HCT116 (cell line): ENCODE measurements around the gene CYREN. TPM values are rescaled to one million over a fixed set of nuclear protein-coding genes. Genes with fewer than 3 reads are reported as not detected.

Experiments used
- ATAC-seq: fragments of 200-7000 bp; cut with Tn5 transposase; 2 replicates; pipeline ENCODE4 v1.9.1; 2020; ENCODE audit warnings: mild to moderate bottlenecking, moderate library complexity
- BruUV-seq: library from RNA; stranded (reverse); fragments of 400-500 nt; replicated peaks from 2 replicates; lab custom pipeline; 2021; lab: Mats Ljungman, UMichigan
- CTCF ChIA-PET: fragments of 300-600 bp; sonication (Branson Sonifier 250); formaldehyde crosslinking; loops from one replicate; lab custom pipeline; 2021; ENCODE audit warnings: antibody characterized with exemption; lab: Charles Lee
- POLR2A ChIA-PET: fragments of 300-600, 350-600 bp; sonication (Branson Sonifier 250); formaldehyde crosslinking; loops from one replicate; lab custom pipeline; 2021; ENCODE audit warnings: antibody characterized with exemption; lab: Charles Lee
- RAD21 ChIA-PET, 2 experiments: fragments of 300-600 bp; sonication (Branson Sonifier 250); formaldehyde crosslinking; loops; one replicate each; lab custom pipeline; 2023; ENCODE audit warnings: low total read pairs in 2 of 2; ENCODE audit not compliant: uncharacterized antibody in 2 of 2, unreplicated experiment in 2 of 2, low non-redundant PET in 1 of 2; lab: Charles Lee
- DNase-seq: peaks from one replicate; pipeline ENCODE4 v3.0.0-alpha.2; 2010; ENCODE audit warnings: low read depth, low spot score
- H2AFZ ChIP-seq: fragments of 200-600 bp; shearing (Covaris generic), sonication (generic); 2 replicates; pipeline ENCODE4 v1.6.1; 2017; ENCODE audit warnings: low read depth, mixed run types, mixed read lengths, antibody characterized with exemption, low read length; ENCODE audit not compliant: poor library complexity, severe bottlenecking
- H3K27ac ChIP-seq: 2 replicates; pipeline ENCODE4 v1.5.1; 2012; ENCODE audit warnings: low read depth, low read length
- H3K27me3 ChIP-seq: fragments of 200-600 bp; sonication (generic); 2 replicates; pipeline ENCODE4 v1.6.1; 2016; ENCODE audit warnings: mixed run types, low read length, mixed read lengths; ENCODE audit not compliant: insufficient read depth
- H3K36me3 ChIP-seq, 2 experiments: fragments of 200-500 bp in 1 of 2; fragments of 200-600 bp in 1 of 2; sonication (Bioruptor generic) in 1 of 2; sonication (generic) in 1 of 2; 2 replicates each; pipeline versions ENCODE4 v1.5.1 to v1.6.1; 2014 to 2016; ENCODE audit warnings: low read length in 2 of 2, inconsistent platforms in 1 of 2, mixed read lengths in 1 of 2, mixed run types in 1 of 2; ENCODE audit not compliant: insufficient read depth in 2 of 2, control insufficient read depth in 1 of 2
- H3K4me1 ChIP-seq, 2 experiments: fragments of 200-600 bp in 1 of 2; sonication (generic) in 1 of 2; 2 replicates each; pipeline versions ENCODE4 v1.5.1 to v1.6.1; 2012 to 2017; ENCODE audit warnings: low read length in 2 of 2, inconsistent platforms in 1 of 2, mild to moderate bottlenecking in 1 of 2, mixed read lengths in 1 of 2, mixed run types in 1 of 2, moderate library complexity in 1 of 2; ENCODE audit not compliant: insufficient read depth in 2 of 2, control insufficient read depth in 1 of 2
- H3K4me2 ChIP-seq: fragments of 200-600 bp; sonication (generic); 2 replicates; pipeline ENCODE4 v1.6.1; 2017; ENCODE audit warnings: mixed run types, low read length, mixed read lengths
- H3K4me3 ChIP-seq, 2 experiments: fragments of 200-600 bp in 1 of 2; sonication (generic) in 1 of 2; replicated peaks in 1 of 2; 2 replicates each; pipeline ENCODE4 v1.5.1; 2011 to 2016; ENCODE audit warnings: low read length in 2 of 2, control low read depth in 1 of 2, low read depth in 1 of 2, mild to moderate bottlenecking in 1 of 2, mixed read lengths in 1 of 2, mixed run types in 1 of 2
- H3K79me2 ChIP-seq: fragments of 200-600 bp; sonication (generic); 2 replicates; pipeline ENCODE4 v1.6.1; 2017; ENCODE audit warnings: mild to moderate bottlenecking, mixed run types, low read length, moderate library complexity, mixed read lengths; ENCODE audit not compliant: insufficient read depth
- H3K9ac ChIP-seq: fragments of 200-600 bp; sonication (generic); 2 replicates; pipeline ENCODE4 v1.6.1; 2016; ENCODE audit warnings: low read length, mixed read lengths
- H3K9me2 ChIP-seq: fragments of 200-600 bp; sonication (generic), shearing (Covaris generic); 2 replicates; pipeline ENCODE4 v1.6.1; 2017; ENCODE audit warnings: mixed run types, mild to moderate bottlenecking, moderate library complexity; ENCODE audit not compliant: insufficient read depth
- H3K9me3 ChIP-seq, 2 experiments: fragments of 200-500 bp in 1 of 2; fragments of 200-600 bp in 1 of 2; sonication (Bioruptor generic) in 1 of 2; sonication (generic) in 1 of 2; 2 replicates each; pipeline ENCODE4 v1.6.1; 2014 to 2017; ENCODE audit warnings: low read length in 2 of 2, mixed read lengths in 2 of 2, inconsistent platforms in 1 of 2, low read depth in 1 of 2, mild to moderate bottlenecking in 1 of 2, mixed run types in 1 of 2, moderate library complexity in 1 of 2; ENCODE audit not compliant: control insufficient read depth in 1 of 2, insufficient read depth in 1 of 2
- H4K20me1 ChIP-seq: fragments of 200-600 bp; sonication (generic), shearing (Covaris generic); 2 replicates; pipeline ENCODE4 v1.6.1; 2017; ENCODE audit warnings: mixed run types, mild to moderate bottlenecking, moderate library complexity; ENCODE audit not compliant: insufficient read depth
- ATF3 ChIP-seq: IDR thresholded peaks from 2 replicates; pipeline ENCODE4 v1.6.1; 2012
- CBX3 ChIP-seq: IDR thresholded peaks from 2 replicates; pipeline ENCODE4 v1.6.1; 2012; ENCODE audit warnings: low read depth
- CEBPB ChIP-seq: IDR thresholded peaks from 2 replicates; pipeline ENCODE4 v1.6.1; 2012; ENCODE audit warnings: low read depth
- CTCF ChIP-seq, 3 experiments: fragments of 200-600 bp in 1 of 3; sonication (generic) in 1 of 3; IDR thresholded peaks in 2 of 3; conservative IDR thresholded peaks in 1 of 3; 2 replicates each; pipeline ENCODE4 v1.5.1; 2012 to 2017; ENCODE audit warnings: low read depth in 2 of 3, low read length in 2 of 3, antibody characterized with exemption in 1 of 3, borderline replicate concordance in 1 of 3, control low read depth in 1 of 3, mild to moderate bottlenecking in 1 of 3, mixed read lengths in 1 of 3, mixed run types in 1 of 3, moderate library complexity in 1 of 3; ENCODE audit not compliant: insufficient read depth in 1 of 3
- EGR1 ChIP-seq: IDR thresholded peaks from 2 replicates; pipeline ENCODE4 v1.6.1; 2012; ENCODE audit warnings: low read depth
- ELF1 ChIP-seq: IDR thresholded peaks from 2 replicates; pipeline ENCODE4 v1.6.1; 2012; ENCODE audit warnings: low read depth, borderline replicate concordance
- EZH2 ChIP-seq: fragments of 200-600 bp; sonication (generic); IDR thresholded peaks from 2 replicates; pipeline ENCODE4 v1.6.1; 2017; ENCODE audit warnings: antibody characterized with exemption, mixed run types
- EZH2phosphoT487 ChIP-seq: fragments of 200-600 bp; IDR thresholded peaks from 2 replicates; pipeline ENCODE4 v1.6.1; 2018; ENCODE audit warnings: antibody characterized with exemption, borderline replicate concordance
- JUND ChIP-seq: IDR thresholded peaks from 2 replicates; pipeline ENCODE4 v1.6.1; 2012
- MAX ChIP-seq: IDR thresholded peaks from 2 replicates; pipeline ENCODE4 v1.6.1; 2012
- POLR2A ChIP-seq: IDR thresholded peaks from 2 replicates; pipeline ENCODE4 v1.7.0; 2011; ENCODE audit warnings: borderline replicate concordance; ENCODE audit not compliant: insufficient read depth, insufficient read length; ENCODE audit errors: extremely low read depth
- POLR2AphosphoS5 ChIP-seq: IDR thresholded peaks from 2 replicates; pipeline ENCODE4 v1.6.1; 2011; ENCODE audit warnings: mild to moderate bottlenecking, low read depth, low read length, moderate library complexity
- RAD21 ChIP-seq: IDR thresholded peaks from 2 replicates; pipeline ENCODE4 v1.6.1; 2012; ENCODE audit warnings: low read depth, mild to moderate bottlenecking
- SIN3A ChIP-seq: IDR thresholded peaks from 2 replicates; pipeline ENCODE4 v1.6.1; 2012; ENCODE audit warnings: low read depth
- SP1 ChIP-seq: IDR thresholded peaks from 2 replicates; pipeline ENCODE4 v1.6.1; 2012; ENCODE audit warnings: low read depth
- SRF ChIP-seq: IDR thresholded peaks from 2 replicates; pipeline ENCODE4 v1.6.1; 2012; ENCODE audit warnings: low read depth
- TCF7L2 ChIP-seq: IDR thresholded peaks from 2 replicates; pipeline ENCODE4 v1.7.0; 2011; ENCODE audit warnings: borderline replicate concordance, inconsistent platforms; ENCODE audit not compliant: insufficient read depth, insufficient read length; ENCODE audit errors: extremely low read depth
- YY1 ChIP-seq: IDR thresholded peaks from 2 replicates; pipeline ENCODE4 v1.6.1; 2011; ENCODE audit warnings: low read length, low read depth, moderate library complexity, mild to moderate bottlenecking; ENCODE audit not compliant: insufficient replicate concordance; ENCODE audit errors: extremely low read depth
- ZFX ChIP-seq: fragments of 450-650 bp; IDR thresholded peaks from 2 replicates; pipeline ENCODE4 v1.6.1; 2017
- ZNF274 ChIP-seq: fragments of 200-500 bp; sonication (Bioruptor generic); IDR thresholded peaks from 2 replicates; pipeline ENCODE4 v1.6.1; 2014; ENCODE audit warnings: mild to moderate bottlenecking, low read depth, low read length, inconsistent platforms
- intact Hi-C: fragments of 100-400 bp; cut with micrococcal nuclease; formaldehyde crosslinking; loops from 2 replicates; pipeline ENCODE4 v1.10.0; 2022
- total RNA-seq: library from RNA; stranded (reverse); gene quantifications from one replicate; pipeline ENCODE4 v1.2.1, GENCODE V29; 2021; ENCODE audit not compliant: unreplicated experiment

The CYREN gene
- total RNA-seq, 1 experiment from 2014 or later = 54.5 TPM

- RAD21 ChIA-PET = interaction anchor here in 1 of 2 experiments (1.3 kb wide), 1 partner anchor 183 kb away, joined by 3 read pairs; the partner anchor contains the start of gene AGBL3
- DNase-seq (peak; percentile 68), ATAC-seq (peak; percentile 70)
- H3K4me3 ChIP-seq = peak overlapping the region; percentile 81 to 83
- no peaks in the 10 kb centered on the region for H3K27me3 ChIP-seq
- intact Hi-C loops = loop anchor here (1.0 to 10.0 kb wide), 3 partner anchors 183 to 475 kb away; partner anchors contain the start of gene AGBL3
- H4K20me1 ChIP-seq = peaks cover 3% of the 10 kb centered on the region; the same call in 1 of the 2 replicates
- peak overlapping the region; percentile 93 for H3K9ac ChIP-seq
- H2AFZ ChIP-seq = no peak overlapping the region
- TSS peak; percentile 69 for BruUV-seq
- CTCF ChIA-PET = interaction anchor here (0.6 to 1.9 kb wide), 13 partner anchors 8 to 537 kb away, joined by 3 to 25 read pairs (median 3); partner anchors contain the start of gene AGBL3
- H3K4me2 ChIP-seq = peak overlapping the region; percentile 98
- H3K79me2 ChIP-seq = peaks cover 29% of the 10 kb centered on the region
- peak overlapping the region; percentile 92 for H3K27ac ChIP-seq
- H3K9me2 ChIP-seq = no peaks in the 10 kb centered on the region
- POLR2A ChIA-PET = interaction anchor here (1.0 to 1.5 kb wide), 3 partner anchors 9 to 184 kb away, joined by 3 to 12 read pairs (median 4); partner anchors contain the start of gene AGBL3
- peaks cover 0 to 18% of the 10 kb centered on the region in 2 experiments; a peak in 2 of 4 replicates for H3K4me1 ChIP-seq
- peaks cover 7 to 36% of the 10 kb centered on the region in 2 experiments; a peak in 2 of 4 replicates for H3K36me3 ChIP-seq
- H3K9me3 ChIP-seq = no peaks in the 10 kb centered on the region
- no peak for TF ChIP-seq EZH2phosphoT487
- TF ChIP-seq POLR2AphosphoS5 = peak; percentile 59
- no peak for TF ChIP-seq YY1
- TF ChIP-seq EZH2 = no peak
- TF ChIP-seq CTCF (IDR thresholded peaks at IDR 0.05 in 2 of 3, conservative IDR thresholded peaks at IDR 0.05 in 1 of 3; ENCODE audit: borderline replicate concordance in 1 of 3, insufficient read depth in 1 of 3, low read depth in 2 of 3, low read length in 2 of 3) = peak; percentile 69 to 81 (median 69)
- TF ChIP-seq SP1 = no peak
- no peak for TF ChIP-seq JUND
- TF ChIP-seq TCF7L2 = no peak
- TF ChIP-seq SIN3A = no peak; the same call in 1 of the 2 replicates
- no peak for TF ChIP-seq SRF
- TF ChIP-seq POLR2A = no peak
- no peak for TF ChIP-seq ATF3
- TF ChIP-seq EGR1 = no peak
- peak; percentile 77 for TF ChIP-seq CBX3
- TF ChIP-seq ZFX = no peak
- TF ChIP-seq RAD21 = peak; percentile 59
- no peak for TF ChIP-seq CEBPB
- no peak for TF ChIP-seq ZNF274
- no peak for TF ChIP-seq ELF1
- peak; percentile 33; the same call in 1 of the 2 replicates for TF ChIP-seq MAX
Measured at GRCh38 chr7:135169141-135169963, 1.2 kb downstream of the CYREN start.
